Measurements from ENCODE around the gene SRP14.
"Not testable (repeated sequence)": the region's sequence is repeated elsewhere in the genome, so short reads cannot be mapped to it uniquely, and the experiment has no call there.

The SRP14 gene

GRCh38 chr15:40028193-40028592 is 10.8 kb downstream of the SRP14 start:
- no peak for DNase-seq
- Histone ChIP-seq H3K4me3 (ENCODE audit: low read depth, low read length) (no peak overlapping the region), H3K9me3 (ENCODE audit: severe bottlenecking) (no peaks in the 10 kb centered on the region), H3K27ac (no peak overlapping the region), H3K36me3 (peaks cover 28% of the 10 kb centered on the region), H3K27me3 (ENCODE audit: insufficient read depth, low read depth, severe bottlenecking) (no peaks in the 10 kb centered on the region)
- no peak for TF ChIP-seq CTCF (IDR thresholded peaks at IDR 0.05; ENCODE audit: low read depth, low read length)

- Histone ChIP-seq H3K27me3 (ENCODE audit: insufficient read depth, low read depth, severe bottlenecking) (no peaks in the 10 kb centered on the region), H3K27ac (no peak overlapping the region), H3K36me3 (peaks cover 23% of the 10 kb centered on the region), H3K4me3 (ENCODE audit: low read depth, low read length) (no peak overlapping the region), H3K9me3 (ENCODE audit: severe bottlenecking) (peaks cover 9% of the 10 kb centered on the region)
- DNase-seq = no peak
- no peak for TF ChIP-seq CTCF (IDR thresholded peaks at IDR 0.05; ENCODE audit: low read depth, low read length)
Measured at GRCh38 chr15:40016224-40016865, 22.6 kb downstream of the SRP14 start.

DNA sequence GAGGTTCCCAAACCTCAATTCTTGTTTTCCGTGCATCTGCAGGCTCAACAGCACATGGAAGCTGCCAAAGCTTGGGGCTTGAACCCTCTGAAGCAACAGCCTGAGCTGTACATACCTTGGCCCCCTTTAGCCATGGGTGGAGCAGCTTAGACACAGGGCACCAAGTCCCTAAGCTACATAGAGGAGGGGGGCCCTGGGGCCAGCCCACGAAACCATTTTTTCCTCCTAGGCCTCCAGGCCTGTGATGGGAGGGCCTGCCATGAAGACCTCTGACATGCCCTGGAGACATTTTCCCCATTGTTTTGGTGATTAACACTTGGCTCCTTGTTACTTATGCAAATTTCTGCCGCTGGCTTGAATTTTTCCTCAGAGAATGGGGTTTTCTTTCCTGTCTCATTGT is 24.6 kb downstream of the SRP14 start:
- H3K4me3 ChIP-seq (ENCODE audit: low read depth, low read length) = no peak overlapping the region
- H3K9me3 ChIP-seq (ENCODE audit: severe bottlenecking) = peaks cover 9% of the 10 kb centered on the region
- no peaks in the 10 kb centered on the region for H3K27me3 ChIP-seq (ENCODE audit: insufficient read depth, low read depth, severe bottlenecking)
- H3K36me3 ChIP-seq = peaks cover 11% of the 10 kb centered on the region
- TF ChIP-seq CTCF (IDR thresholded peaks at IDR 0.05; ENCODE audit: low read depth, low read length) = no peak
- H3K27ac ChIP-seq = no peak overlapping the region
- DNase-seq = no peak

DNA sequence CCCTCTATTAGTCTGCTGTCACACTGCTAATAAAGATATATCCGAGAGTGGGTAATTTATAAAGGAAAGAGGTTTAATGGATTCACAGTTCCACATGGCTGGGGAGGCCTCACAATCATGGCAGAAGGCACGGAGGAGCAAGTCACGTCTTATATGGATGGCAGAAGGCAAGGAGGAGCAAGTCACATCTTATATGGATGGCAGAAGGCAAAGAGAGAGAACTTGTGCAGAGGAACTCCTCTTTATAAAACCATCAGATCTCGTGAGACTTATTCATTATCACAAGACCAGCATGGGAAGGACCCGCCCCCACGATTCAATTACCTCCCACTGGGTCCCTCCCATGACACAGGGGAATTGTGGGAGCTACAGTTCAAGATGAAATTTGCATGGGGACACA is 25.6 kb downstream of the SRP14 start:
- not testable (repeated sequence) for H3K27me3 ChIP-seq (ENCODE audit: insufficient read depth, low read depth, severe bottlenecking); H3K27ac ChIP-seq; H3K4me3 ChIP-seq (ENCODE audit: low read depth, low read length); DNase-seq; H3K9me3 ChIP-seq (ENCODE audit: severe bottlenecking)
- H3K36me3 ChIP-seq = peaks cover 15% of the 10 kb centered on the region

DNA sequence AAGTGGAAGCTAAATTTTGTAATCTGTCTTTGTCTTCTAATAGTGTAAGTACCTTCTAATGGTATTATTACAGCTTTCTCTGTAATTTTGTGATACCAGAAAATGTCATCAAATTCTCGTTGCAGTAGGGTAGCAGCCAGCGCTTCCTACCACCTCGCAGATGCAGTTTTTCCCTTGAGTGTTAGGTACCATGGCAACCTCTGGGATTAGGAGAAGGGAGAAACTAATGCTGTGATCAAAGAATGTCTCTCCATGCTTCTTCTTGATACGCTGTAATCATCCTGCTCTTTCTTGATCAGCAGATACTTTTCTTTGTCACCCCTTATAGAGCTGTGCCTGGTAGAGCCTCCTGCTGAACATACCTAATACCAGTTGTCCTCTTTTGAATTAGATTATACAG is 27.7 kb downstream of the SRP14 start:
- peaks cover 24% of the 10 kb centered on the region for H3K36me3 ChIP-seq

DNA sequence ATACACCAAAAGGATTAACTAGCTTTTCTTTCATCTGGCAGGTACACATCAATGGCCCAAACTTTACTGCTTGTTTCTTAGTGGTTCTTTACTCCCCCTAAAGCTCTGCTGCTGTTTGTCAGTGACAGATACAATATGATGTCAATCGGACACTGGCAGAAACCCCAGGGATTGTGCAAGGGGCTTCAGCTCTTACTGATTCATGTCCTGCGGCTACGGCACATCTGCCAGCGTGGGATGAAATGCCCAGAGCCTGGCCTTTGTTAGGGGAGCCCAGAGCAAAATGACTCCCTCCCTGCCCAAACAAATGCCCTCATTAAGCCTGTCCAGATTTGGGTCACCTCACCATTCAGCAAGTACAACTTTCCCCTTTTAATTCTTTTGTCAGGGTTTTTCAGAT is 28.3 kb downstream of the SRP14 start:
- Histone ChIP-seq H3K27me3 (ENCODE audit: insufficient read depth, low read depth, severe bottlenecking) (no peaks in the 10 kb centered on the region), H3K27ac (no peak overlapping the region), H3K4me3 (ENCODE audit: low read depth, low read length) (no peak overlapping the region), H3K9me3 (ENCODE audit: severe bottlenecking) (peaks cover 9% of the 10 kb centered on the region), H3K36me3 (peaks cover 24% of the 10 kb centered on the region)
- no peak for TF ChIP-seq CTCF (IDR thresholded peaks at IDR 0.05; ENCODE audit: low read depth, low read length)
- no peak for DNase-seq

More for the DNA sequence above, 27.7 kb downstream of the SRP14 start:
- no peaks in the 10 kb centered on the region for H3K27me3 ChIP-seq (ENCODE audit: insufficient read depth, low read depth, severe bottlenecking)
- no peak for TF ChIP-seq CTCF (IDR thresholded peaks at IDR 0.05; ENCODE audit: low read depth, low read length)
- H3K9me3 ChIP-seq (ENCODE audit: severe bottlenecking) = peaks cover 9% of the 10 kb centered on the region
- no peak overlapping the region for H3K27ac ChIP-seq
- no peak for DNase-seq
- H3K4me3 ChIP-seq (ENCODE audit: low read depth, low read length) = no peak overlapping the region
